Esophagus (tissue), 2 donors: Measurements from ENCODE around the gene CCDC40. TPM values are rescaled to one million over a fixed set of nuclear protein-coding genes. Genes with fewer than 3 reads are reported as not detected.

Source experiments
- H3K27ac ChIP-seq, 2 donors: one replicate each; pipeline ENCODE4 v1.5.1; 2013; ENCODE audit warnings: low read depth in 2 of 2, mild to moderate bottlenecking in 2 of 2, inconsistent platforms in 1 of 2, low read length in 1 of 2, moderate library complexity in 1 of 2
- H3K27me3 ChIP-seq, 2 donors: one replicate each; pipeline ENCODE4 v1.6.1; 2013; ENCODE audit warnings: low read length in 2 of 2, control low read depth in 1 of 2, mild to moderate bottlenecking in 1 of 2; ENCODE audit not compliant: insufficient read depth in 2 of 2, control insufficient read depth in 1 of 2
- H3K36me3 ChIP-seq, 2 donors: one replicate each; pipeline ENCODE4 v1.6.1; 2013; ENCODE audit warnings: low read length in 1 of 2; ENCODE audit not compliant: control insufficient read depth in 2 of 2, insufficient read depth in 2 of 2
- H3K4me1 ChIP-seq, 2 donors: one replicate each; pipeline ENCODE4 v1.6.1; 2013; ENCODE audit warnings: low read length in 1 of 2; ENCODE audit not compliant: control insufficient read depth in 2 of 2, insufficient read depth in 2 of 2
- H3K4me3 ChIP-seq, 2 donors: one replicate each; pipeline ENCODE4 v1.5.1; 2013; ENCODE audit warnings: low read length in 2 of 2, mild to moderate bottlenecking in 2 of 2, low read depth in 1 of 2, moderate library complexity in 1 of 2
- H3K9me3 ChIP-seq, 2 donors: one replicate each; pipeline ENCODE4 v1.6.1; 2013; ENCODE audit warnings: mild to moderate bottlenecking in 2 of 2, low read depth in 1 of 2, low read length in 1 of 2, moderate library complexity in 1 of 2; ENCODE audit not compliant: control insufficient read depth in 2 of 2, insufficient read depth in 1 of 2
- WGBS, 2 donors: extraction: QIAGEN DNeasy Blood & Tissue Kit; methylation state at CpG; one replicate each; pipeline ENCODE4 v1.1.7; 2013; 5-methylcytosine and 5-hydroxymethylcytosine counted together
- polyA plus RNA-seq, 2 donors: library from polyadenylated mRNA; stranded (reverse); fragments of 200-250 nt; gene quantifications; one replicate each; pipeline ENCODE4 v1.2.3, GENCODE V29; 2013
- donor health status: healthy with polysubstance abuse.
- donor health status: Bipolar disorder and iron deficiency.

Gene CCDC40
- polyA plus RNA-seq, 2 donors = 0.48 to 1.3 TPM

GRCh38 chr17:80142929-80143328 is 106.5 kb downstream of the CCDC40 start:
- Histone ChIP-seq H3K27ac (no peak overlapping the region), H3K4me1 (peaks cover 0 to 2% of the 10 kb centered on the region in 2 donors)
- WGBS, 2 donors = 93 to 94% methylated on average over 6 of the region's 6 CpGs

GRCh38 chr17:80145076-80146075 is 108.9 kb downstream of the CCDC40 start:
- H3K4me1 ChIP-seq = peaks cover 0 to 6% of the 10 kb centered on the region in 2 donors
- peaks cover 9 to 11% of the 10 kb centered on the region in 2 donors for H3K36me3 ChIP-seq
- H3K27me3 ChIP-seq = no peaks in the 10 kb centered on the region
- H3K4me3 ChIP-seq = peak overlapping the region; percentile 86 to 99
- H3K9me3 ChIP-seq = no peaks in the 10 kb centered on the region
- 43 to 46% methylated on average over 10 of the region's 10 CpGs for WGBS, 2 donors
- H3K27ac ChIP-seq = no peak overlapping the region

More at GRCh38 chr17:80142929-80143328, 106.5 kb downstream of the CCDC40 start:
- H3K27me3 ChIP-seq = no peaks in the 10 kb centered on the region
- no peak overlapping the region for H3K4me3 ChIP-seq
- H3K9me3 ChIP-seq = no peaks in the 10 kb centered on the region
- H3K36me3 ChIP-seq = peaks cover 21% of the 10 kb centered on the region in 2 donors

GRCh38 chr17:80146121-80147034 is 109.9 kb downstream of the CCDC40 start:
- Histone ChIP-seq H3K9me3 (no peaks in the 10 kb centered on the region), H3K27me3 (no peaks in the 10 kb centered on the region), H3K27ac (peak overlapping the region; percentile 72 to 92), H3K4me3 (peak overlapping the region; percentile 86 to 99), H3K36me3 (peaks cover 9 to 11% of the 10 kb centered on the region in 2 donors), H3K4me1 (peaks cover 0 to 6% of the 10 kb centered on the region in 2 donors)
- WGBS, 2 donors = 0% methylated on average over 55 to 69 of the region's 69 CpGs

- Histone ChIP-seq H3K4me1 (peaks cover 2 to 6% of the 10 kb centered on the region in 2 donors), H3K4me3 (peak within 1 kb of the TSS; percentile 86 to 99), H3K27me3 (no peaks in the 10 kb centered on the region), H3K27ac (peak within 1 kb of the TSS; percentile 92 to 95), H3K36me3 (peaks cover 5 to 7% of the 10 kb centered on the region in 2 donors), H3K9me3 (no peaks in the 10 kb centered on the region)
- 0% methylated on average over 89 to 90 of the region's 90 CpGs for WGBS, 2 donors
Measured at GRCh38 chr17:80147035-80147822, 110.8 kb downstream of the CCDC40 start, which contains the start of gene EIF4A3. Gene EIF4A3, minus strand, starts transcription at chr17:80147128. Its CDS starts 167 bp downstream, at chr17:80146961.

Other genes starting within 250 kb of the CCDC40 start
- 1 to 10 TPM; 2.2 to 3.2 TPM for gene CBX8, start 239.6 kb upstream of the CCDC40 start, polyA plus RNA-seq
- 10 to 100 TPM; 10.7 to 15.8 TPM for gene CBX4, start 197.2 kb upstream of the CCDC40 start, polyA plus RNA-seq
- 1 to 10 TPM; 2.4 to 3.8 TPM for gene TBC1D16, start 770 bp upstream of the CCDC40 start, polyA plus RNA-seq
- gene GAA, start 64.9 kb downstream of the CCDC40 start, polyA plus RNA-seq = 10 to 100 TPM; 10.1 to 14.3 TPM
- gene EIF4A3, start 110.5 kb downstream of the CCDC40 start, polyA plus RNA-seq = 100 to 1,000 TPM in 1 of 2 donors, 10 to 100 TPM in 1; 40.5 to 102 TPM
- gene CARD14, start 133.4 kb downstream of the CCDC40 start, polyA plus RNA-seq = 10 to 100 TPM; 25.7 to 28.0 TPM
- 10 to 100 TPM; 16.5 to 20.4 TPM for gene SGSH, start 183.7 kb downstream of the CCDC40 start, polyA plus RNA-seq
- gene SLC26A11, start 183.8 kb downstream of the CCDC40 start, polyA plus RNA-seq = 1 to 10 TPM; 4.7 to 6.9 TPM
- 10 to 100 TPM; 17.9 to 54.7 TPM for gene RNF213, start 224.2 kb downstream of the CCDC40 start, polyA plus RNA-seq